ENCODE results near the gene MECR.

The MECR gene

DNA sequence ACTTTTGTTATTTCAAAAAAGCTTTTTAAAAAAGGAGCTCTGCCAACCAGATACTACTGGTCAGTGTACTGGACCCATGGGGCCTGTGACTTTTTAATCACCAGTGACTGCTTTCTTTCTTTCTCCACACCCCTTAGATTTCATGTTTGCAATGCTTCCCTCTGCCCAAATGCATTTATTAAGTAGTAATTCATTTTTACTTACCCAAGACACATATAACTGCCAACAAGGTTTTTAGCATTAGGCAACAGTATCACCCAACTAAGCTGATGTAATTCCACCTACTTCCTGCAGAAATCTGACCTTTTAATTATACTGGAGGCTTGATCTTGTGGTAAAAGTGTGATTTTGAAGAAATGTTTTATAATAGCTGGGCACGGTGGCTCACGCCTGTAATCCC, 12.5 kb downstream of the MECR start:
- no peak overlapping the region for H3K4me3 ChIP-seq (ENCODE audit: low read depth, low read length)
- peaks cover 44% of the 10 kb centered on the region for H3K36me3 ChIP-seq (ENCODE audit: control insufficient read depth, insufficient read depth, low read length)
- no peak overlapping the region for H3K27ac ChIP-seq (ENCODE audit: low read depth, low read length)

DNA sequence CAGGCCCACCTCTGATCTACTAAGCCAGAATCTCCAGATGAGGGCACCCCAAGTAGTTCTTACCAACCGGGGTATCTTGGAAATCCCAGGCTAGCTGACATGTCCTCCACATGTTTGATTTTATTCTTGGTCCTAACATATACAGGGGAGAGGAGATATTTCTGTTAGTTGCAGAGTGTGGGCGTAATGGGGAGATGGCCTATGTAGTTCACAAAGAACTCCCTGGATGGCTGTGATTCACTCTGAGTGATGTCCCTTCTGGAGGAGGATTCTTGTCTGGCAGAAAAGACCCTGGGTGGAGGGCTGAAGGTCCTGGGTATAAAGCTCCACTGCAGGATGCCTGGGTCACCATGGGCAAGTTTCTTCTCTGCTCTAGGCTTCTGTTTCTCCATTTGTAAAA, 13.1 kb downstream of the MECR start:
- no peaks in the 10 kb centered on the region for H3K27me3 ChIP-seq (ENCODE audit: control insufficient read depth, insufficient read depth, low read length)
- no peak overlapping the region for H3K27ac ChIP-seq (ENCODE audit: low read depth, low read length)
- peaks cover 50% of the 10 kb centered on the region for H3K36me3 ChIP-seq (ENCODE audit: control insufficient read depth, insufficient read depth, low read length)
- no peaks in the 10 kb centered on the region for H3K9me3 ChIP-seq (ENCODE audit: control insufficient read depth, insufficient read depth, low read length)
- H3K4me3 ChIP-seq (ENCODE audit: low read depth, low read length), result no peak overlapping the region
- peaks cover 7% of the 10 kb centered on the region; the same call in 1 of the 2 replicates for H3K4me1 ChIP-seq (ENCODE audit: control insufficient read depth, insufficient read depth, low read length)
- no peak overlapping the region for H3K9ac ChIP-seq (ENCODE audit: low read depth, low read length)

More for the DNA sequence above, 12.5 kb downstream of the MECR start:
- no peaks in the 10 kb centered on the region for H3K9me3 ChIP-seq (ENCODE audit: control insufficient read depth, insufficient read depth, low read length)
- no peaks in the 10 kb centered on the region for H3K27me3 ChIP-seq (ENCODE audit: control insufficient read depth, insufficient read depth, low read length)
- peaks cover 7% of the 10 kb centered on the region; the same call in 1 of the 2 replicates for H3K4me1 ChIP-seq (ENCODE audit: control insufficient read depth, insufficient read depth, low read length)
- no peak overlapping the region for H3K9ac ChIP-seq (ENCODE audit: low read depth, low read length)

DNA sequence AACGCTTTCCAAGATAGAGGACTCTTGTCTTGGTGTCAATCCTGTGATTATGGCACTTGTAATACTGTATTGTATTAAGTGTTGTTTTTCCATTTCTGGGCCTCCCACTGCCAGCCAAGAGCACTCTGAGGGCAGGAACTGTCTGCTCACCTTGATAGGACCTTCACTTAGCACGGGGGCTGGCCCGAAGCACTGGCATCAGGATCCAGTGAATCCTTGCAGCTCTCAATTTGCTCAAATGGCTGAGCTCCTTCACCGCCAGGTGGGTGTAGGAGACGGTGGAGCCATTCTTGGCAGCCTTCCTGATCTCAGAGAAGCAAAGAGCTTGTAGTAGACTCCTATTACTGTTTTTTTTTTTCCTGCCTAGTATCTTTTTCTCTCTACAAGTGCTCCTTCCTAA, 17.7 kb downstream of the MECR start:
- no peaks in the 10 kb centered on the region for H3K9me3 ChIP-seq (ENCODE audit: control insufficient read depth, insufficient read depth, low read length)
- H3K4me1 ChIP-seq (ENCODE audit: control insufficient read depth, insufficient read depth, low read length), result no peaks in the 10 kb centered on the region
- H3K9ac ChIP-seq (ENCODE audit: low read depth, low read length), result no peak overlapping the region
- H3K27ac ChIP-seq (ENCODE audit: low read depth, low read length), result no peak overlapping the region
- H3K4me3 ChIP-seq (ENCODE audit: low read depth, low read length), result no peak overlapping the region
- peaks cover 67% of the 10 kb centered on the region for H3K36me3 ChIP-seq (ENCODE audit: control insufficient read depth, insufficient read depth, low read length)
- no peaks in the 10 kb centered on the region for H3K27me3 ChIP-seq (ENCODE audit: control insufficient read depth, insufficient read depth, low read length)

DNA sequence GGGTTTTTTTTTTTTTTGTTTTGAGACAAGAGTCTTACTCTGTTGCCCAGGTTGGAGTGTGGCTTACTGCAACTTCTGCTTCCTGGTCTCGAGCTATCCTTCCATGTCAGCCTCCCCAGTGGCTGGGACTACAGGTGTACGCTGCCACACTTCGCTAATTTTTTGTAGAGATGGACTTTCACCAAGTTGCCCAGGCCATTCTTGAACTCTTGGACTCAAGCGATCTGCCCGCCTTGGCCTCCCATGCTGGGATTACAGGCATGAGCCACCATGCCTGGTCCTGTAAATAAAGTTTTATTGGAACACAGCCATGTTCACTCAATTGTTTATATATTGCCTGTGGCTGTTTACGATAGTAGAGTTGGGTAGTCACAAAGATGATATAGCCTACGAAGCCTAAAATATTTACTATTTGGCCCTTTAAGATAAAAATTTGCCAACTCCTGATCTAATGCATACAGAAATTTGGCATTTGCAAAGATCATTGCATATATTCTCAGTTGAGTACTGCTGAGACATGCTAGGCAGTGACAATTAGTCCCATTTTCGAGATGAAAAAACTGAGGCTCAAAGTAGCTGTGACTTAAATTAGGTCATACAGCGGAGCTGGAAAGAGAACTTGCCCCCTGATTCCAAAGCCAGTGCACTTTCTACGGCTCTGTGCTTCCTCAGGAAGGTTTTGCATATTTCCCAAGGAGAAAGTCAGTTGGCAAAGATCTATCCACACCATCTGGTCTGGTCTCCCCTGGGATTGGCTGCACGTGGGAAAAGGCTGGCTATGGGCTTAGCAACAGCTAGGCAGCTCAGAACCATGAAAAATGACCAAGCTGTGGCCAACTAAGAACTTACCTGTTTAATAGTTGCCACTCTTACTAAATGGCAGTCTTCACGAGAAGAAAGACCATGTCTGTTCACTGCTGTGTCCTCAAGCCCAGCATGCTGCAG, 19.4 kb downstream of the MECR start:
- Histone ChIP-seq H3K27ac (ENCODE audit: low read depth, low read length) (no peak overlapping the region), H3K4me1 (ENCODE audit: control insufficient read depth, insufficient read depth, low read length) (no peaks in the 10 kb centered on the region), H3K36me3 (ENCODE audit: control insufficient read depth, insufficient read depth, low read length) (peaks cover 69% of the 10 kb centered on the region), H3K9me3 (ENCODE audit: control insufficient read depth, insufficient read depth, low read length) (no peaks in the 10 kb centered on the region), H3K27me3 (ENCODE audit: control insufficient read depth, insufficient read depth, low read length) (no peaks in the 10 kb centered on the region), H3K9ac (ENCODE audit: low read depth, low read length) (no peak overlapping the region), H3K4me3 (ENCODE audit: low read depth, low read length) (no peak overlapping the region)

DNA sequence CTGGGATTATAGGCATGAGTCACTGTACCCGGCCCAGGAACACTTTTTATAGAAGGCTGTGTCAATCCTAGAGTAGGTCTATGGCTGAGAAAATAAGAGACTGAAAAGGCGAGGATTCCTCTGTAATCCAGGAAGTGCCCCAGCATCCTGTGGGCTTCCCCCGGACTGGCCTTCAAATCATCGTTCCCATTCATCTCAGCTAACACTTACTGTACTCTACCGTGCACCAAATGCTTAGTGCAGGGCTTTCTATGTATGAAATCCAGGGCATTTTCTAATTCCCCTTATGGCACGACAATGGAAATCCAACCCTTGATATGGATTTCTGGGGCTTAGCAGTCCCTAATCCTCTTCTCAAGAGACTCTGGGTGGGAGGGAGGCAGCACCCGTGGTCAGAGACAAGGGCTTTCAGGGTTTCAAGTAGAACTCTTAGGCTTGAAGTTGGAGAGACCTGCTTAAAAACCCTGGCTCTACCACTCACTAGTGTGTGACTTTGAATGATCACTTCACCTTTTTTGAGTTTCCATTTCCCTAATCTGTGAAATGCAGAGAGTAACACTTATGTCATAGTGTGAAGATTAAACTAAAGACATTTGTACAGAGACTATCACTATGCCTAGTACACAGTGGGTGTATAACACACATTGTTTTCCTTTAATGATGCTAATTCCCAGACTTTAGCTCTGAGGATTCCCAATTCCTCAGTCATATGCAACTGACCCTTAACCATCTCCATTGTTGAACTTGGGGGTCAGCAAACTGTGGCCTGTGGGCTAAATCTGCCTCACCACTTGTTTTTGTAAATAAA, 20.3 kb downstream of the MECR start:
- Histone ChIP-seq H3K27me3 (ENCODE audit: control insufficient read depth, insufficient read depth, low read length) (no peaks in the 10 kb centered on the region), H3K36me3 (ENCODE audit: control insufficient read depth, insufficient read depth, low read length) (peaks cover 69% of the 10 kb centered on the region), H3K9ac (ENCODE audit: low read depth, low read length) (no peak overlapping the region)

DNA sequence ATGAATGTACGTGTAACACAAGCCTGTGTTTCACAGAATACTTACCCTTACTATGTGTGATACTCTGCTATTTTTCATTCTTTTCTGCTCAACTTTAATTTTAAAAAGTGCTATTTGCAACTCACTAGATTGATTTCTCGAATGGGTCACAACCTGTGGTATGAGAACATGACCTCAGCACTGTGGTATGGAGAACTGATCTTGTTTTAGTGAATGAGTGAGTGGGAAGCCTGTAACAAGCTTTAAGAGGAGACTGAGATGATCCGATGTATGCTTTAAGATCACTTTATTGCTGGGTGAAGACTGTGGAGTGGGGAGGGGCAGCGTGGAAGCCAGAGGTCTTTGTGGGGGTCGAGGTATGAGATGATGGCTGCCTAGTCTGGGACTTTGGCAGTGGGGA, 21.6 kb downstream of the MECR start:
- Histone ChIP-seq H3K36me3 (ENCODE audit: control insufficient read depth, insufficient read depth, low read length) (peaks cover 64% of the 10 kb centered on the region), H3K27me3 (ENCODE audit: control insufficient read depth, insufficient read depth, low read length) (no peaks in the 10 kb centered on the region), H3K27ac (ENCODE audit: low read depth, low read length) (no peak overlapping the region), H3K4me1 (ENCODE audit: control insufficient read depth, insufficient read depth, low read length) (no peaks in the 10 kb centered on the region), H3K9me3 (ENCODE audit: control insufficient read depth, insufficient read depth, low read length) (no peaks in the 10 kb centered on the region), H3K4me3 (ENCODE audit: low read depth, low read length) (no peak overlapping the region), H3K9ac (ENCODE audit: low read depth, low read length) (no peak overlapping the region)

More for the DNA sequence above, 20.3 kb downstream of the MECR start:
- peak overlapping the region; percentile 1 for H3K27ac ChIP-seq (ENCODE audit: low read depth, low read length)
- H3K4me3 ChIP-seq (ENCODE audit: low read depth, low read length), result no peak overlapping the region
- H3K9me3 ChIP-seq (ENCODE audit: control insufficient read depth, insufficient read depth, low read length), result no peaks in the 10 kb centered on the region
- no peaks in the 10 kb centered on the region for H3K4me1 ChIP-seq (ENCODE audit: control insufficient read depth, insufficient read depth, low read length)

DNA sequence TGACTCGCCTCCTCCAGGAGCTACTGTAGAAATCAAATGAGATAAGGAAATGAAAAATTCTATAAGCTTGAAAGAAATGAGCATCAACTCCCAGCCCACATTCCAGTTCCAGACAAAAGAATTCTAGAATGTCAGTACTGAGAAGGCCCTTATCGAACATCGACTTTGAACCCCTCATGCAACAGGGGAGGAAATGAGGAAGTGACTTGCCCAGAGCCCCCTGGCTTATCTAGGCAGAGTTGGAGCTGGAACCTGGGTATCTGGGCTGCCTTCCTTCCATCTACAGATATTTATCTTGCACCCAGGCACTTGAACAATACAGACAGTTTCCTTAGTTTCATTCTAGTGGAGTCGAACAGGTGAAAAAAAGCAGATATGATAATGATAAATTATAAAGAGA, 22.3 kb downstream of the MECR start:
- H3K36me3 ChIP-seq (ENCODE audit: control insufficient read depth, insufficient read depth, low read length), result peaks cover 61% of the 10 kb centered on the region

DNA sequence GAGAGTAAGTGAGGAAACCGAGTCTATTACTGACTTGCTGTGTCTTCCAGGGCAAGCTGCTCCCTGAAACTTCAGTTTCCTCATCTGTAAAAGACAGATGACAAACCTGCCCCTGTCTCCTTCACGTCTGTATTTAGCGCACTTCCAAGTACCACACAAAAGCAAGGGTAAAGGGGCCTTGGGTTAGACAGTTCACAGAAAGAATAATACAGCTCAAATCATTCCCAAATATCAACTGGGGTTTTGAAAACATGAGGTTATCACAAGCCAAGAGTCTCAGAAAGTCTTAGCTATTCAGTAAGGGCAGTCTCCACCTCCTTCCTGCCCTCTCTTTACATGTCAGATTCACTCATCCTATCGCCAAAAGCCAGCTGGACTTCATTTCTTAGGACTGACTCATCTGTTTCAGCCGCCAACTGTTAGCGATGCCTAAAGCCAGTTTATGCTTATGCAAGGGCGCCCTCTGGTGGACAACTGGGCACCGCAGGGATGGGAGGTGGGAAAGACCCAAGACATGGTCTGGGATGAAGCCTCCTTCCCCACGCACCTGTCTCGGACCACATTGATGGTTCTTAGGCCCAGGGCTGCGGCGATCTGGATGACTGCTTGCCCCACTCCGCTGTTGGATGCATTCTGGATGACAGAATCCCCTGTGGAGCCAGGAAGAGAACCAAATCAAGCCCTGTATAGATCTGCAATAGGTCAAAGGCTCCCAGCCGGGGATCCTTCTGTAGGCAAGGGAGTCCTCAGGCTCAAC, 28.0 kb downstream of the MECR start:
- no peaks in the 10 kb centered on the region for H3K9me3 ChIP-seq (ENCODE audit: control insufficient read depth, insufficient read depth, low read length)
- H3K4me1 ChIP-seq (ENCODE audit: control insufficient read depth, insufficient read depth, low read length), result 0 out of 2 replicates have a peak, but pooled peaks cover 6% of the 10 kb centered on the region
- no peak overlapping the region for H3K9ac ChIP-seq (ENCODE audit: low read depth, low read length)
- no peak overlapping the region for H3K4me3 ChIP-seq (ENCODE audit: low read depth, low read length)
- peak overlapping the region; percentile 1 for H3K27ac ChIP-seq (ENCODE audit: low read depth, low read length)
- no peaks in the 10 kb centered on the region for H3K27me3 ChIP-seq (ENCODE audit: control insufficient read depth, insufficient read depth, low read length)
- H3K36me3 ChIP-seq (ENCODE audit: control insufficient read depth, insufficient read depth, low read length), result peaks cover 54% of the 10 kb centered on the region

More for the DNA sequence above, 22.3 kb downstream of the MECR start:
- H3K4me3 ChIP-seq (ENCODE audit: low read depth, low read length), result no peak overlapping the region
- H3K27me3 ChIP-seq (ENCODE audit: control insufficient read depth, insufficient read depth, low read length), result no peaks in the 10 kb centered on the region
- H3K27ac ChIP-seq (ENCODE audit: low read depth, low read length), result no peak overlapping the region
- H3K9ac ChIP-seq (ENCODE audit: low read depth, low read length), result no peak overlapping the region
- no peaks in the 10 kb centered on the region for H3K9me3 ChIP-seq (ENCODE audit: control insufficient read depth, insufficient read depth, low read length)
- H3K4me1 ChIP-seq (ENCODE audit: control insufficient read depth, insufficient read depth, low read length), result no peaks in the 10 kb centered on the region

DNA sequence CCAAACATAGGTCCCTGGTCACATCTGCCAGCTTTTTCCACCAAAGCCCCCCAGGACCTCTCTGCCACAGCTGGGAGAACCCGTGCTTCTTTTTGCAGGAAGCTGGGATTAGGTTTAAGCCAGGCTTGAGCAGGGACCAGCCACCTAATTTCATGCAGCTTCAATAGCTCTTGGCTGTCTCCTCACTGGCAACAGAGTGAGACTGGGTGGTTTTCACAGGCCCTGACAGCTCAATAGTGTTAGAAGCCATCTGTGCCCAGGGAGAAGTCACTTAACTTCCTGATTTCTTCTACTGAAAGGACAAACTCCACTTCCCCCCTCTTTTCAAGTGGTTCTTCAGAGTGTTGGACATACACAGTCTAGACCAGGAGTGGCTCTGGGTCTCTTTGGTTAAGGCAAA, 28.7 kb downstream of the MECR start:
- Histone ChIP-seq H3K9me3 (ENCODE audit: control insufficient read depth, insufficient read depth, low read length) (no peaks in the 10 kb centered on the region), H3K27ac (ENCODE audit: low read depth, low read length) (peak overlapping the region; percentile 1), H3K4me1 (ENCODE audit: control insufficient read depth, insufficient read depth, low read length) (0 out of 2 replicates have a peak, but pooled peaks cover 6% of the 10 kb centered on the region), H3K4me3 (ENCODE audit: low read depth, low read length) (no peak overlapping the region), H3K9ac (ENCODE audit: low read depth, low read length) (no peak overlapping the region), H3K27me3 (ENCODE audit: control insufficient read depth, insufficient read depth, low read length) (no peaks in the 10 kb centered on the region), H3K36me3 (ENCODE audit: control insufficient read depth, insufficient read depth, low read length) (peaks cover 54% of the 10 kb centered on the region)

DNA sequence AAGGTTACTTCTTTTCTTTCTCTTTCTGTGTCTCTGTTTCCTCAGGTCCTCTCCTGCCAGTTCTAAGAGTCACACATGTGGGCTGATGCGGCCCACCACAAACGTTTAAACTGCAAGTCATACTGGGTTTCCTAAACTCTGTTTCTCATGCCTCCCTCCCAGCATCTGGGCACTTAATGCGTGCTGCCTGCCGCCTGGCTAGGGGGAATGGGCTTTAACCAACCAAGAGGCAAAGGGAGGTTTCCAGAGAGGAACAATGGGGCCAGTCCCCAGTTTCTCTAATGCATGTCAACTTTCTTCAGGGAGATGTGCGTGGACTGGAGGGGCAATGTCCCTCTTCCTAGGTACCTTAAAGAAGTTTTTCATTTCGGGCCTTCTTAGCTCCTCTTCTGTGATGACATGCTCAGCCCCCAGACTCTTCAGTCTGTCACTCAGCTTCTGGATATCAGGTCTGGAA, 29.1 kb downstream of the MECR start:
- no peak overlapping the region for H3K9ac ChIP-seq (ENCODE audit: low read depth, low read length)
- peaks cover 51% of the 10 kb centered on the region for H3K36me3 ChIP-seq (ENCODE audit: control insufficient read depth, insufficient read depth, low read length)
- H3K9me3 ChIP-seq (ENCODE audit: control insufficient read depth, insufficient read depth, low read length), result no peaks in the 10 kb centered on the region
- H3K27me3 ChIP-seq (ENCODE audit: control insufficient read depth, insufficient read depth, low read length), result no peaks in the 10 kb centered on the region
- H3K4me3 ChIP-seq (ENCODE audit: low read depth, low read length), result no peak overlapping the region
- no peak overlapping the region for H3K27ac ChIP-seq (ENCODE audit: low read depth, low read length)
- H3K4me1 ChIP-seq (ENCODE audit: control insufficient read depth, insufficient read depth, low read length), result 0 out of 2 replicates have a peak, but pooled peaks cover 6% of the 10 kb centered on the region

All from HUES48 (cell line).